Suppressor macrophage (primary cell): ENCODE data around the gene JADE1.
A peak's percentile ranks its signal among the peaks of the same experiment; 100 is the strongest.

Experiments
- DNase-seq, 4 experiments: peaks; one replicate each; pipeline ENCODE4 v3.0.0-alpha.2; 2020 to 2022
- total RNA-seq, 17 experiments: gene quantifications; one replicate each; lab custom pipeline; 2026; ENCODE audit warnings: mixed read lengths in 6 of 17, inconsistent platforms in 3 of 17; lab: John Stamatoyannopoulos, UW

Gene JADE1
- 1.3 to 40.7 (median 20.4) reads per million in 17 experiments for total RNA-seq

- peak; percentile 92 to 96 (median 94) for DNase-seq
Observed at GRCh38 chr4:128809477-128810330, at the start of gene JADE1. Gene JADE1 (plus strand): TSS chr4:128809700. CDS start chr4:128831759, 22,059 bp downstream.

DNA sequence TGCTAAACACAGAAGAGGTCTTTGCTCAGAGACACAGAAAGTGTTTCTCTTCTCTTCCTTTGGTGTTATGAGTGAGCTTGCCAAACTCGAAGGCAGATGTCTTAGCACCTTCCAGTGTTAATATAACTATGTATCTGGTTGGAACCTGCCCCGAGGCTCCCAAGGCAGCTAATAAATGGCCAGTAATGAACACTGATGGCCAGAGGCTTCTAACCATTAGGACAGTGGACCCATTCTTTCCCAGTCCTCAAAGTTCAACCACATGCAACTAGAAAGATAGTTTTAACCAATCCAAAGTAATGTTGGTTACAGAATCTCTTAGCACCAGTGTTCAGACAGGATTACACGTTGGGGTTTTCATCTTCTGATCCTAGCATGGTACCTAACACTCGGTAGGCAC, 42.7 kb upstream of the JADE1 start:
- no peak for DNase-seq

DNA sequence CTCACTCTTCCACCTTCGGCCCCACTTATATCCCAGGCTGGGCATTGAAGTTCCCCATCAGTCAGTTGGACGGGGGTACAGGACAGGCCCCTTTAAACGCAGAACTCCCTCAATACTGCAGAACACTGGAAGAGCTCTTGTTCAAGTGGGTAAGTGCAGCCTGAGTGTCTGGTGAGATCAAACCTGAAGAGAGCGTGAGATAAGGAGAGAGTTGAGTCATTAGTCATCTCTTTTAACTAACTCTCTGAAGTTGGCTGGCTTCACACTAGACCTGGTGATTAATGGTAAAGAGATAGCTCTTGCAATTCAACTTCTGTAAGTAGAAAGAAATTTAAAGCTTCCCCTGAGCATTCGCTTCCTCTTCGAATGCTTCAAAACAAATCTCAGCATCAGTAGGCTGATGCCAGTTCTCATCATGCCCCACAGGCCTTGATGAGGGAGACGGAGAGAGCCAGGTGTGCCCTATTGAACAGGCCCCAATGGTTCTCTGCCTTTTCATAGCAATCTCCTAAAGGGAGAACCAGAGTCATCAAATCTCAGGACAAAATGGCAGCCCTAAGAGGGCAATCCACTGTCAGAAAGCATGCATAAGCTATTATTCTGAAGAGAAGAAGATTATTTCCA, 41.0 kb upstream of the JADE1 start:
- DNase-seq, result no peak

DNA sequence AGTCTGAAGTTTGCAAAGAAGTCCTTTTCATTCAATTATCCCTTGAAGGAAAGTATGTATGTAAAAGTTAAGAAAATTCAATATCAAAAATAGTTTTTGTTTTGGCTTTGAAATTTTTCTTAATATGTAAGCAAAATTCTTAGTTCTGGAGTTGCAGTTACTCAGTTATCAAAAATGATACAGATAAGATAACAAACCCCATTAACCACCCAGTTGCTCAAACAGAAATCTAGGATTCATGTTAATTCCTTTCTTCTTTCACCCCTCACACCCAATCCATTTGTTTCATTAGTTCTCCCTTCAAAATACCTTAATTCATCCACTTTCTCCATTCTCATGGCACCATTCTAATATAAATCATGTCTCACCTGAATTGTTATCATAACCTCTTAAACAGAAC, 40.5 kb upstream of the JADE1 start:
- no peak for DNase-seq

GRCh38 chr4:128770807-128771206, 38.7 kb upstream of the JADE1 start:
- DNase-seq, result no peak

DNA sequence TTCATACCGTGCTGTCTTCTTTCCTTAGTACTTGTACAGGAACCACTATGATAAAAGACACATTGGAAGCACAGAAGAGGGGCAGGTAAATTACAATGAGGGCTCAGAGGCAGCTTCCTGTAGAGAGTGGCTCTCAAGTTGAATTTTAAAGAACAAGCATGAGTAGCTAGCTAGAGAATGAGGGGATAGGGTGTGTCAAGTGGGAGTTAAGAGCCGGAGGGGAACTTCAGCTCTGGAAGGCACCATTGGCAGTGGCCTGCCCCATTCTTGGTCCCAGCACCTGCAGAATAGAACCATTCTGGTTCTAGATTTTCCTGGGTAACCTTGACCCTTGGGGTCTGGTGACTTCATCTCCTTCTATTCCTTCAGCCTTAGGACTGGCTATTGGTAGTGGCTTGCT, 34.0 kb upstream of the JADE1 start:
- no peak for DNase-seq

GRCh38 chr4:128775916-128776315, 33.6 kb upstream of the JADE1 start:
- no peak for DNase-seq

DNA sequence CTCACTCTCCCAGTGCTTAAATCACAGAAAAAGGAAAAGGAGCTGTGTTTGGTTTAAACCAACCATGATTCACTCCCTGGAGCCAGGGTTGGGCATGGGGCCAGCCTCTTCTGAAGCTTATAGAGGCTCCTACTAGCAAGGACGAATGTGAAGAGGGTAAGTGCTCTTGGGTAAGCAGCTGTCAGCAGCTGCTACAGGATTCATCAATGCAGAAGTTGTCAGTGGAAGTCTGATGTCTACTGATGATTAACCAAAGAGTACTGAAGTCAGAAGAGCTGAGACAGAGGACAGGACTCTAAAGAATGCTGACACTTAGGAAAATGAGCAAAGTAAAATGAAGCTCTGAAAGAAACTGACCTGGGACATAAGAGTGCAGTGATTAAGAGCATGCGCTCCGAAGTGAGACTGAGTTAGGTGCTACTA, 32.7 kb upstream of the JADE1 start:
- DNase-seq, result no peak

- no peak for DNase-seq
Observed at GRCh38 chr4:128780688-128781087, 28.8 kb upstream of the JADE1 start.

GRCh38 chr4:128782076-128782715, 27.3 kb upstream of the JADE1 start:
- DNase-seq, result peak in 2 of 4 experiments; percentile 7 to 15

DNA sequence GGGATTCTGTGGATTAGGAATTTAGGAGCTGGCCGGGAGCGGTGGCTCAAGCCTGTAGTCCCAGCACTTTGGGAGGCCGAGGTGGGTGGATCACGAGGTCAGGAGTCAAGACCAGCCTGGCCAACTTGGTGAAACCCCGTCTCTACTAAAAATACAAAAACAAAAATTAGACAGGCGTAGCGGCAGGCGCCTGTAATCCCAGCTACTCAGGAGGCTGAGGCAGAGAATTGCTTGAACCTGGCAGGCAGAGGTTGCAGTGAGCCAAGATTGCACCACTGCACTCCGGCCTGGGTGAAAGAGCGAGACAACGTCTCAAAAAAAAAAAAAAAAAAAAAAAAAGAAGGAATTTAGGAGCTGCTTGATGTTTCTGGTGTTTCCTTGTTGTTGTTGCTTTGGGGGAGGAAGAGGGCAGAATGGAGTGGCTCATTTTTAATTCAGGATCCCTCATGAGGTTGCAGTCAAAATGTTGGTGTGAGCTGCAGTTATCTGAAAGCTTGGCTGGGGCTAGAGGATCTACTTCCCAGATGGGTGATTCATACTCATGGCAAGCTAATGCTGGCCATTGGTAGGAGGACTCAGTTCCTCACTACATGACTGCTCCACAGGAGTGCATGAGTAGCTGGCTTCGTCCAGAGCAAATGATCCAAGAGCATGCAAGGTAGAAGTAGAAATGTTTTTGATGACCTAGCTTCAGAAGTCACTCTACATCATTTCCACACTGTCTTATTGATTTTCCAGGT, 26.5 kb upstream of the JADE1 start:
- DNase-seq, result peak; percentile 4 to 21 (median 9)

DNA sequence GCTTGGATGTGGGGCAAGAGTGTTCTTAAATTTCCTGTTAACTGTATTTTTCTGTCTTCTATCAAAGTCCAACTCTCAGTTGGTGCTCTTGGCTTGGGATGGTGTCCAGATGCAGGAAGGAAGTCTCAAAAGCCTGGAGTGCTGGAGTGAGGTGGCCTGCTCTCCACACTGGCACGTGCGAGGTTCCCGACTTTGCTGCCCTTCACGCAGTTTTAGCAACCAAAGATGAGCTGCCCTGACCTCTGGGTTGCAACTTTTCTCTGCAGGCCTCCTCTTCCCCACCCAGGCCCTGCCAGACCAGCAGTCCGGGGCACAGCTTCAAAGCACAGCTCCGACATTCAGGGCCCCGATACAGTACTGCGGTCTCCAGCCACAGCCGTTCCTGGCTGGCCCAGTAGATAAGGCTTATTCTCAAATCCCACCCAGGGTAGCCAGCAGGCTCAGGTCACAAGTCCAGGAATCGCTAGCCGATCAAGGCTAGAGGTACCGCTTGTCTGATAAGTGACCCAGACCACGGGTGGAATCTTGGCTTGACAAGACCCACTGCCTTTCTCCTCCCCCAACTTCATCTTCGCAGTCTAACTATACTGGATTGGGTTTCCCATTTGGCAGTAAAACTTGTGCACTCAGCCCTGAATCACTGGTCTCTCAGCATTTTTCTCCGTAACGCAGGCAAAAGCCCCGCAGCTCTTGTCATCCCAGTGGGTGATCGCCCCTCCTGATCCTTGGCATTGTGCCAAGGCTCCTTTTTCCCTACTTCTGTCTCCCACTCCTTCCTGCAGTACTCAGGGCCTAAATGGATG, 21.8 kb upstream of the JADE1 start:
- DNase-seq, result no peak

- DNase-seq, result peak in 3 of 4 experiments; percentile 20 to 27 (median 22)
Observed at GRCh38 chr4:128793859-128794672, 15.4 kb upstream of the JADE1 start.

DNA sequence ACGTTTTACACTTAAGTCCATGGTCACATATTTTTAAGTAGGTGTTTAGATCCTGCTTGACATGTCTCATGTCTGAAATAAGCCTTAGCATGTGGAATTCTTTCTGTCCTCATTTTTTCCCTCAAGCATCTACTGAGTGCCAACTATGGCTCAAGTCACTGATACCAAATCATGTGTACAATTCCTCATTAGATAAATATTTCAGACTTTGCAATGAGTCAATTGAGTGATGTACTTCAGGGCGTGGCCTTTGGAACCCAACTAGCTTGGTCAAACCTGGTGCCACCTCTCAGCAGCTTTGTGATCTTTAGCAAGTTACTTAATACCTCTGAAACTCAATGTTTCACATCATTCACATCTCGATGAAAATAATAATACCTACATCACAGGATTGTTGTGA, 12.6 kb upstream of the JADE1 start:
- no peak for DNase-seq

DNA sequence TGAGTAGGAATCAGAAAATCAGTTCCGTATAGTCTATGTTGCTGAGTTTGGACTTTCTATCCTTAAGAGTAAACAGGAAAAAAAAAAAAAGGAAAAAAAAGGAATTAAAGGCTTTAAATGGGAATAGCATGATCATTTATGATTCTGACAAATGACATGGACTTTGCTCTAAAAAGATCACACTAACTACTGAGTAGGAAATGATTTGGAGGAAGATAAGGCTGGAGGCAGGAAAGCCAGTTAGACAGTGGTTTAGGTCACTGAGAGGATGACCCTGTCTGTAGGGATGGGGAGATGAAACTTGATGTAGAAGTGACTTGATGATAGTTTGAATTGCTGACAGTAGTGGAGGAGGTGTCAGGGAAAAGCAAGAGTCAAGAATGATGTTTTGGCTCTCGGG, 9.2 kb upstream of the JADE1 start:
- no peak for DNase-seq

DNA sequence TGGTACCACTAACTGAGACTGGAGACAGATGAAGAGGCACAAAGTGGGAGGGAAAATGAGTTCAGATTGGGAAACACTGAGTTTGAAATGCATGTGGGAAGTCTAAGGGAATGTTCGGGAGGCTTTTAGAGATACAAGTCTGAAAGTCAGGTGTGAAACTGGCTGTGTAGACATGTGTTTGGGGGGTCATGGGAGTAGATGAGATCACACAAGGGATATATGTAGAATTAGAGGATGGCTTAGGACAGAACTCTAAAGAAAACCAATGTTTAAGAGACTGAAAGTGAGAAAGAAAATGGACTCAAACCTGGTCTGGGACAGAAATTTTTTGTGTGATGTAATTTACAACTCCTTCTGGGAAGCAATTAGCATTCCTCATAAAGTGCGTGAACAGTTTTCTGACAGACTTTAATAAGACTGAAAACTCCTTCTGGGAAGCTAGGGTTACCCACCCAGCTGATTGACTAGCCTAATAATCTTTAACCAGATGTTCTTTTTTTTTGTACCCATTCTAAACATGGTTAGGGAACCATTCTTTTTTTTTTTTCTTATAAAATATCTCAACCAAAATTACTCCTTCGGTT, 8.7 kb upstream of the JADE1 start:
- no peak for DNase-seq

- DNase-seq, result no peak
Observed at GRCh38 chr4:128802680-128803628, 6.5 kb upstream of the JADE1 start.

GRCh38 chr4:128803783-128804182, 5.7 kb upstream of the JADE1 start:
- no peak for DNase-seq

DNA sequence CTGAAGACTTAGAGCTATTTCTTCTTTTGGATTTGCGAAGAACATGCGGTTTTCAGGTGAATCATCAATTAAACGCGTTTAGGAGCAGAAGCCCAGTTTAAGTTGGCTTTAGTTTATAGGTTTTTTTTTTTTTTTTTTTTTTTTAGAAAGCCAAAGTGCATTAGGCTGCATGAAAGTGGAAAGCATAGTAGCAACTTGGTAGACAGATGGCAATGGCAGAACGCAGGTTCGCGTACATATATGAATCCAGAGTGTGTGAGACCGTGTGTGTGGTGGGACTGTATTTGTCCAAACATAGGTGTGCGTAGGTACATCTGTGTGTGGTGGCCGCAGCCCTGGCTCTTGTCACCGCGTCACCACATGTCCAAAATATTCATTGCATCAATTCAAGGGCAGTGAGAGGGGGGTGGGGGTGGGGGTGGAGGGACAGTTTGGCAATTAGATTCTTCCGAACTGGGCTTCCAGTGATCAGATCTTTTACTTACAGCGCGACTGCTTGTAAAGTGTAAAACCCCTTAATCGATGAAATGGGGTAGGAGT, 901 bp downstream of the JADE1 start:
- DNase-seq, result peak; percentile 14 to 27 (median 22)
